GM18519 (cell line): ENCODE data around the gene KPNA3.
"Not testable (repeated sequence)": the region's sequence is repeated elsewhere in the genome, so short reads cannot be mapped to it uniquely, and the experiment has no call there.

Experiments
- ATAC-seq: cut with Tn5 transposase; IDR thresholded peaks from one replicate; pipeline ENCODE4 v1.9.1; 2021; ENCODE audit warnings: mild to moderate bottlenecking, moderate library complexity; ENCODE audit not compliant: unreplicated experiment, low FRiP score

The KPNA3 gene, protein sequence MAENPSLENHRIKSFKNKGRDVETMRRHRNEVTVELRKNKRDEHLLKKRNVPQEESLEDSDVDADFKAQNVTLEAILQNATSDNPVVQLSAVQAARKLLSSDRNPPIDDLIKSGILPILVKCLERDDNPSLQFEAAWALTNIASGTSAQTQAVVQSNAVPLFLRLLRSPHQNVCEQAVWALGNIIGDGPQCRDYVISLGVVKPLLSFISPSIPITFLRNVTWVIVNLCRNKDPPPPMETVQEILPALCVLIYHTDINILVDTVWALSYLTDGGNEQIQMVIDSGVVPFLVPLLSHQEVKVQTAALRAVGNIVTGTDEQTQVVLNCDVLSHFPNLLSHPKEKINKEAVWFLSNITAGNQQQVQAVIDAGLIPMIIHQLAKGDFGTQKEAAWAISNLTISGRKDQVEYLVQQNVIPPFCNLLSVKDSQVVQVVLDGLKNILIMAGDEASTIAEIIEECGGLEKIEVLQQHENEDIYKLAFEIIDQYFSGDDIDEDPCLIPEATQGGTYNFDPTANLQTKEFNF

DNA sequence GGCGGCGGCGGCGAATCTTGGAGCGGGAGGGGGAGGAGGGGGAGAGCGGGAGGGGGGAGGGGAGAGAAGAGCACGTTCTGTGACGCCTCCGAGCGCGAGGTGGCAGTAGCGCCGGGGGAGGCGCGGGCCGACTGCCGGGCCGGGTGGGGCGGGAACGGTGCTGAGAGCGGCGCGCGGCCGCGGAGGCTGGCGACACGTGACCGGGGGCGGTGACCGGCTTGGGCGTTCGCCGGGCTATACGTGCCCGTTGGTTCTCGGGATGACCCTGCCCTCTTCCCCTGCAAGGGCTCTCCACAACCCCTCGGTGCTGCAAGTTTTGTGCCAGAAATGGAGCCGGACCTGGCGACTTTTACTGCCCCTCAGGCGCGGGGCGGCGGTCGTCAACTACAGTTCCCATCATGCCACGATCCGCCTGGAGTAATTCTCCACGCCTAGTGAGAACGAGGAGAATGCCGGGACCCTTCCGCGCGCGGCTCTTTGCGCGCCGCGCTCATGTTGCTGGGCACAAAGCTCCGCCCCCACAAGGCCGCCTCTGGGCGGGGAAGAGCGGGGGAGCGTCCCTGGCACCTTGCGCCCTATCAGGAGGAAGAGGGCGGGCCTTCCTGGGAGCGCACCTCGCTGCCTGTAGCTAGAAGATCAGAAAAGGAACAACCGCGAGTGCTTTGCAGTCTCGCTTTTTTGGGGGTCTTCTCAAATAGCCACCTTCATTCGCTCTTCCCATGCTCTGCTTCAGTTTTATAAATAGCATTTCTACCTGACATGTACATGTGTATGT, at the start of gene KPNA3:
Gene KPNA3, minus strand, starts transcription at position 133 of the 775 bp plus-strand sequence. CDS start 176 bp downstream, outside the sequence.
- peak; percentile 78 for ATAC-seq

DNA sequence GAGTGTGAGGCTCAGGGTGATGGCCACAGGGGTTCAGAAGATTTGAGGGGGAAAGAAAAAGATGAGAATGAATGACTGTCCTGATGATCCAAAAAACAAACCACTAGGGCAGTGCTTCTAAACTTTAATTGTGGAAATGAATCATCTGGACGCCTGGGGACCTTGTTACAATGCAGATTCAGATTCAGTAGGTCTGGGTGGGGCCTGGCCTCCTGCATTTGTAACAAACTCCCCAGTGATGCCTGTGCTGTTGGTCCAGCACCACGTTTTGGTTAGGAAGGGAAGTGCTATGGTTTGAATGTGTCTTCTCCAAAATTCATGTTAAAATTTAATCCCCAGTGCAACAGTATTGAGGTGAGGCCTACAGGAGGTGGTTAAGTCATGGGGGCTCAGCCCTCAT, 49.5 kb upstream of the KPNA3 start:
- no peak for ATAC-seq

DNA sequence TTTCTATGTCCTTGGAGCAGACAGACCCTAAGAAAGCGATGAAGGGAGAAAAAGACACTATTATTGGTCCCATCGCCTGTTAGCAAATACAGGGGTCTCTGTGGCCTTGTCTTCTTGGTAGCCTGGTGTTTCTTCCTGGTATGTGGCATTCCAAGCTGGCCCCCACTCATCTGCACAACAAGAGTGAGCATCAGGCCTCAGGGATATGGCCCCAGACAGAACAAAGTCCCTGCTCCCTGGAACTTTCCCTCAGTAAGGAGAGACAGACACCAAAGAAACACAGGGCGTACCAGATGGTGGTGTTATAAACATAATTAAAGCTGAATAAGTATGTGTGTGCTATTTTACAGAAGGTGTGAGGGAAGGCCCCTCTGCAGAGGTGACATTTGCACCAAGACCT, 48.2 kb upstream of the KPNA3 start:
- no peak for ATAC-seq

DNA sequence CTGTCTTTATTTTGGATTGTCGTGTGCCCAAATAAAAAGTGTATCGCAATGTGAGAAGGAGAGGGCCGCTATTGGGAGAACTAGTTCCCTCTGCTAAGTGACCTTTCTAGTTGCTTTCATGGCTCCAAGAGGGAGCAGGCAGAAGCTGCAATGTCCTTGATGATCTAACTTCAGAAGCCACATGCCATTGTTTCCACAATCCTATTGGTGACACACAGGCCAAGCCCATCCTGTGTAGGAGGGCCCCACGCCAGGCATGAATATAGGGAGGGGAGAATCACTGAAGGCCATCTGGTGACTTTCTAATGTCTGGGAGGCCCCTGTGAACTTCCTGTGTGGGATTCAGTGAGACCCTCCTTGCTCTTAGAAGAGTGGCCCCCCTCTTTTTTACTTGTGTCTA, 47.8 kb upstream of the KPNA3 start:
- no peak for ATAC-seq

DNA sequence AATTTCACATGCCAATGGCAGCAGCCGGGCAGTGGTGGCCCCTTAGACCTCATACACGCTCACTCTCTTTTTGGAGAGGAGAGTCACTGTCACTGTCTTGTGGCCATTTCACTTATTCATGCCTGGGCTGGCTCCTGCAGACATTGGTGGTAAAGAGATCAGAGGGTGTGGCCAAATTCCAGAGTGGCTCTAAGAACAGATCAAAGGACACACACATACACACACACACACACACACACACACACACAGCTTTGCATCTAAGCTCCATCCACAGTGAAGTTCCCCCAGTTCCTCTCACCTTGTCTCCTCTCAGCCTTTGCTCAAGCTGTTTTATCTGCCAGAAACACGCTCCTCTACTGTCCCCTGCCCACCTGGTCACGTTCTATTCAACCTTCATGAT, 46.5 kb upstream of the KPNA3 start:
- no peak for ATAC-seq

DNA sequence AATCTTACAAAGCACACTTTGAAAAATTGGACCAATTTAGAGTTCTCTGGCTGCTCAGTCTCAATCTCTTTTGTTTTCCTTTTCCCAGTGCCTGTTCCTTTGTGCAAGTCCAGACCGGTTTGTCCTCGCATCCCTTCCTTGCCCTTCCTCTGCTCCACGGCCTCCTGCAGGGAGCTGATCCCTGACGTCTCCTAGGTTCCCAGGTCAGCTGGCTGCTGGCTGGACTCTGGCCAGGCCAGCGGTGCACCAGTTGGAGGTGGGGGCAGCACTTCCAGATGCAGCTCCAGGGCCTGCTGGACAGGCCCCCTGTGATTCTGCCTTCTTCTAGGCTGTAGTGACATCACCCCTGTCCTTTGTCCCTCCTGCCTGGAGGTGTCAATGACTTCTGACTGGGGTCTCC, 44.0 kb upstream of the KPNA3 start:
- no peak for ATAC-seq

DNA sequence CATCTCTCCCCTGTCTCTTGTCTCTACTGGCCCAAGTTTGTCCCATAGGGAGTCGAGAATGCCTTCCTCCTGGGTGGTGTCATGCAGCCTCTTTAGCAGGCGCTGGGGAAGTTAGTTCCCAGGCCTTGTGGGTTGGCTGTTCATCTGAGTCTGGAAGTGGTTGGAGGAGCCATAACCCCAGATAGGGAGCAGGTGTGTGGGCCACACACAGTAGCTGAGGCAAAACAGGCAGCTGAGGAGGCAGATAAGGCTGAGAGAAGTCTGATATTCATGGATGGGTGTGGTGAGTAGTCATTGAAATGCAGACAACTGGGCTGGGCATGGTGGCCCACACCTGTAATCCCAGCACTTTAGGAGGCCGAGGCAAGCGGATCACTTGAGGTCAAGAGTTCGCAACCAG, 40.9 kb upstream of the KPNA3 start:
- no peak for ATAC-seq

DNA sequence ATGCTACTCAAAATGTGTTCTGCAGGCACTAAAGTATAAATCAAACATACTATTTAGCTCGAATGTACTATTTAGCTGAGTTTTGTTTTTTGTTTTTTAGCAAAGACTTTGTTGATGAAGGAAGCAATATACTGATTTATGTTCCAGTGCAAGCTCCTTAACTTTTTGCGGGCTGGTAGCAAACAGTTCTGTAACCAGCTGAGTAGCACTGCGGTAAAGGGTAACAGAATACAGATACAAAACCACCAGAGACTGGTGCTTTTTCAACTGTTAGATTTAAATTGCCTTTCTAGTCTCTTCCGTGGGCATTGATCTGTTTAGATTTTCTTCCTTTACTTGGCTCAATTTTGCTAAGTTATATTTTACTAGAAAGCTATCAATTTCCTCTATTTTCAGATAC, 39.0 kb upstream of the KPNA3 start:
- ATAC-seq = no peak

DNA sequence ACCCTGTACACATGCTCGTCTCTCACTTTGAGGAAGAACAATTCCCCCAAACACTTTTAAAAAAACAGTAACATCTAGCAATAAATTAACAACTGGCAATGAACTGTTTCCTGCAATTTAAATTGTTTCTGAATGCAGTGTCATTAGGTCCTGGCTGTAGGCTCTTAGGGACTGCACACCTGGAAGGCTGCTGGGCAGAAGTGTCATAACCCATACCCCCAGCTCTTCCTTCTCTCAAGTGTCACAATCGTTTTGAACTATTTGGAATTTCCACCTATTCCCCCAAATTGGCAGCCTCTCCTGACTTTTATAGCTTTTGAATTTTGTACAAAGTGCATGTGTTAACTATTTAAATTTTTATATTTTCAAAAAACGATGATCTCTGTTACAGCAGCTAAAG, 38.2 kb upstream of the KPNA3 start:
- no peak for ATAC-seq

DNA sequence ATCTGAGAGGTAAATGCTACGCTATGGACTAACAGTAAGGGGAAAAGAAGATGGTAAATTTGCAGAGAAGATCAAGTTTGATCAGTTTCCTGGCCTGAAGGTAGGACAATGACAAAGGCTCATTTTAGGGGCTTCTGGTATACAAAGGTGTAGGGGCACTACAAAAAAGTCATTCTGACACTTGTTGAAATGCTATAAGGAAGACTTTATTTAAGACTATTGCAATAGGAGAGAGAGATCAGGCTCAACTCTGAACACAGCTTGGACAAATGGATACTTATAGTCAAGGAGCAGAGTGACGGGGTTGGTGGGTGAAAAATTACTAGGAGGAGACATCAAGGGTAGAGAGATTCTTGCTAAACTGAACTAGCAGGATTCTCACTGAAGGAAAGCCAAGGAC, 37.2 kb upstream of the KPNA3 start:
- ATAC-seq = no peak

DNA sequence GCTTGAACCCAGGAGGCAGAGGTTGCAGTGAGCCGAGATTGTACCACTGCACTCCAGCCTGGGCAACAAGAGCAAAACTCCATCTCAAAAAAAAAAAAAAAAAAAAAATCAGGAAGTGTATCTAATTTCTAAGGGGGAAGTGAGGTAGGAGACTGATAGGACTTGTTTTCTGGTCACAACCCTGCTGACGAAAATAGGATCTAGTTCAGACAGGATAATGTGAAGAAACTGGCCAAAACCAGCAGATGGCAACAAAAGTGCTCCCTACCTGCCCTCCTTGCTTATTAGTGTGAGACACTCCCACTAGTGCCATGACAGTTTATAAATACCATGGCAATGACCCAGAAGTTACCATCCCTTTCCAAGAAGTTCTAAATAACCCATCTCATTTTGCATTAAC, 36.0 kb upstream of the KPNA3 start:
- ATAC-seq = no peak

DNA sequence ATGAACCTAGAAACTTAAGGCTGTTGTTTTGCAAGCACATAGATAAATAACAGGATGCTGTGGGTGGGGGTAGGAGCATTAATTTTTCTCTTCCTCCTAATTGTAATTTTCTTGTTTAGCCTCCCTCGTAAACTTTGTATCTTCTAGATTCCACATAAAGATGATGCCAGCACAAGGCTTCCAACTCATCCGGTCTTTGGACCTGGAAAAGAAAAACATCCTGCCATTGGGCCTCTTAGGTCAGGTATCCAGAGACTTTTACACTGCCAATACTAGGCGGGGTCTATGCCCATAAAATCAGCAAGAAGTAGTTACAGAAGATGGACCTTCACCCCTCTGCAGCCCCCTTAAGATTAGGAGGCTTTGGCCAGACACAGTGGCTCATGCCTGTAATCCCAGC, 35.4 kb upstream of the KPNA3 start:
- no peak for ATAC-seq

DNA sequence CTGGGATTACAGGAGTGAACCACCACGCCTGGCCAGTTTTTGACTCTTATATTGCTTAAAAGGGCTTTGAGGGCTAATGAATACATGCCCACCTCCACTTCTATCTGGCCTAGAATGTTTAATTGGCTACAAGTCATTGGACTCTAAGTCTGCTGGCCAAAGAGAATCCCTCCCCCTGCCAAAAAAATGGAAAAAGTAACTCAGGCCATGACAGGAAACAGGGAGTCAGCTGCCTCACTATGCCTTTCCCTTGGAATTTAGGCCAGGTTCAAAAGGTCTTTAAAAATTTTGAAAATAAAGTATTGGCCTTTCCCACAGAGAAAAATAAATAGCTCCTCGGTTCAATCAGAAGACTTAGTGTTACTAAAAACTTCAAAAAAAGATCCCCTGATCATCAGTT, 34.9 kb upstream of the KPNA3 start:
- no peak for ATAC-seq

DNA sequence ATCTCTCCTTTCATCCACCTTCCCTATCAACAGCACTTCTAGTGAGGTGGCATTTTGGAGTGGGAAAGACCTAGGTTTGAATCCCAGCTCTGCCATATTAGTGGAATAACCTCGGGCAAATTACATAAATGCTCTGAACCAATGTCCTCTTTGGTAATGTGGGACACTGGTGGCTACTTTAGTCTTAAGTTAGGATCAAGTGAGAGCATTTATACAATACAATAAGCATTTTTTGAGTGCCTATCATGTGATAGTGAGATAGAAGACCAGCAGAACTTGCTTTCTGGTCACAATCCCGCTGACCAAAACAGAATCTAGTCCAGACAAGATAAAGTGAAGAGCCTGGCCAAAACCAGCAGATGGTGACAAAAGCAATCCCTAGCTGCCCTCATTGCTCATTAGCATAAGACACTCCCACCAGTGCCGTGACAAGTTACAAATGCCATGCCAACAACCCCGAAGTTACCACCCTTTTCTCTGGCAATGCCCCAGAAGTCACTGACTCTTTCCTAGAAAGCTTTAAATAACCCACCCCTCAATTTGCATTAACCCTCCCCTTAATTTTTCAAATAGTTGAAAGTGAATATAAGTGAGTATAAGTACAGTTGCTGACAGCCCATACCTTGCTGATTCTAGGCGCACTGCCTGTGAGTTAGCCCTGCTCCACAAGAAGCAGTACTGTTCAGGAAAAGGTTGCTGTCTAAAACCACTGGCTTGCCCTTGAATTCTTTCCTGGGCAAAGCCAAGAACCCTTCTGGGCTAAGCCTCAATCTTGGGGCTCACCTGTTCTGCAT, 28.9 kb upstream of the KPNA3 start:
- no peak for ATAC-seq

DNA sequence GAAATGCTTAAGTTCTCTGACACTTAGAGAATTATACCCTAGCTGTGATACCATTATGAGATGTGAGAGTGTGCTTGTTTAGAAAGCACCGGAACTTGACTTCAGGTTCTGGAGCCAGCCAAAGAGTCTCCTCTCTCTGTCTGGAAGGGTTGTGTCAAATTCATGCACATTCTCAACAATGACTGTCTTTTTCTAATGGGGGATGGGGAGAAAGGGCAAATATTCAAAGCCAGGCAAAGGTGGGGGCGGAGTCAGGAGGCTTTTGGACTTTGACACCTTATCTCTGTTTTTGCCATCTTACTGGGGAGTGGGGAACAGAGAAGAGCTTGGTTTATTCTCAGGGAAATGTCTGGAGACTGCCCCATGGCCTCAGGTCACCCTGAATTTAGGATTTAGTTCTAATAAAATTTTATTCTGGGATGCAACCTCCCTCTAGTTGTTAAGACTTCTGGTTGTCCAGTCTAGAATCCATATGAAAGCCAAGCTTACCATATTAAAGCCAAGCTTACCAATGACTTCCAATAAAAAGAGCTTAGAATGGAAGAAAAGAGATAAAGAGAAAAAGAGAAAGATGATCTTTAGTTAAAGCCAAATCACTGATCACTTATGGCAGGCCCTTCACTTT, 28.2 kb upstream of the KPNA3 start:
- no peak for ATAC-seq

DNA sequence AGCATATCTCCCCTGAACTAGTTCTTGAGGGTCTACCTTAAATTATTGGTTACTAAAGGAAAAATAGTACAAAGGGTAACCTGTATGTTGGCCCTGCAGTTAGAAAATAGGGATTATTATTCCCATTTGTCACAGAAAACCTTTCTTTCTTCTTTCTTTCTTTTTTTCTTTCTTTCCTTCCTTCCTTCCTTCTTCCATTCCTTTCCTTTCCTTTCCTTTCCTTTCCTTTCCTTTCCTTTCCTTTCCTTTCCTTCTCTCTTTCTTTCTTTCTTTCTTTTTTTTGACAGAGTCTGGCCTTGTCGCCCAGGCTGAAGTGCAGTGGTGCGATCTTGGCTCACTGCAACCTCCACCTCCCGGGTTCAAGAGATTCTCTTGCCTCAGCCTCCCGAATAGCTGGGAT, 23.6 kb upstream of the KPNA3 start:
- ATAC-seq = not testable (repeated sequence)

DNA sequence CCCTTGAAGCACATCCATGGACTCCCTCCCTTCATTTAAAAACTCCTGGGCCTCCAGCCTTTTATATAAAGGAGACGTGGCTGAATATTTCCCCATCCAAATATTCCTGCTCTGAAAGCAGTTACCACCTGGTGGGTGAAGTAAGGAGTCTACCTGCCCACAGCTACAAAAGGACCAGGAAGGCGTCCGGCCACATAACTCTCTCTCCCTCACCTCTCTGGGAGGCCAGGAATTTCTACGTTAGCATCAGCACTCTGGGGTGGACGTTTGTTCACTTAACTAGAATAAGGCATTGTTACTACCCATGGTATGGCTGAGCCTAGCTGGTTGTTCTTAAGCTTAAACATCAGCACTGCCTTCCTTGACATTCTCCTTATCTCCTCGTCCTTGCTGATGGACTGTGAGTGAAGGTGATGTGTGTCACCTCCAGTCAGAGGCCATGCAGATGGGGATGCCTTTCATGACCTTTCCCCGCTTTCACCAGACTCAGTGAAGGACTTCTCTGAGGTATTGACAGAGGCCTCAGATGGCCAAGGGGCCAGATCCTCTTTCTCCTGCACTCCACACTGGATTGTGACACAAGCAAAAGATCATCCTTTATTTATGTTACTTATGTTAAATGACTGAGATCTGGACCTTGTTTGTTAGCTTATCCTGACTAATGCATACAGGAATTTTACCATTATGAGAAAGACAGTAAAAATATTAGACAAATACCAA, 22.2 kb upstream of the KPNA3 start:
- no peak for ATAC-seq

DNA sequence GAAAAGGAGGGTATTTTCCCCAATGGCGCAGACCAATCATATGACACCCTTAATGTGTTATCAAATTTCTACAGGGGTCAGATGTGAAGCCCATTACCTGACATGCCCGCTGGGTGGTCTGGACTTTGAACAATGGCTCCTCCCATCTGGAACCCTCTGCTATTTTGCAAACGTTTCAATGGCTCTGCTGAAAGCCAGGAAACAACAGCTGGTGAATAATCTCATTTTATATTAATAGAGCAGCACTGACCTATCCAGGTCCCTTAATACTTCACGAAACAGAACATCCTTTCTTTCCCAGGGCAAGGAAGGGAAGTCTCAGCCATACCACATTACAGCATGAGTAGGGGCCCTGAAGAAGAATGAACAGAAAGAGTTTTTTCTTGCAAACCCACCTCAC, 20.3 kb upstream of the KPNA3 start:
- ATAC-seq = no peak

DNA sequence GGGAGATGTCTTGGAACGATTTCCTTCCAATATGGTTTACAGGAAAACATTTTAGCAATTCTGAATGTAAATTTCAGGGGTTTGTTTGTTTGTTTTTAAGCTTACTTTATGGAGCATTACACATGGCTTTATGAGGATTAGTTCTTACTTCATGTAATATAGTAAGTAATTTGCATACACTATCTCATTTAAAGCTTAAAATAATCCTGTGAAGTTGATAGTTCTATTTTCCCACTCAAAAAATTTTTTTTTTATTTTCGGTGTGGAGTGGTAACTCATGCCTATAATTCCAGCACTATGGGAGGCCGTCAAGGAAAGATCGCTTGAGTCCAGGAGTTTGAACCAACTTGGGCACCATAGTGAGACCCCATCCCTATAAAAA, 19.0 kb upstream of the KPNA3 start:
- no peak for ATAC-seq
